Heart left ventricle (tissue), 13 donors: ENCODE results near the gene HSF5.

Experiments used
- POLR2A ChIP-seq, 2 donors: fragments of 450-650 bp; IDR thresholded peaks; one replicate each; pipeline ENCODE4 v1.6.1; 2017; ENCODE audit warnings: antibody characterized with exemption in 2 of 2, mild to moderate bottlenecking in 2 of 2, moderate library complexity in 2 of 2
- TF ChIP-seq, protein P1 (sequence below), 12 donors: fragments of 200-600 bp; sonication (generic) in 4 of 12; IDR thresholded peaks; one replicate each; pipeline versions ENCODE4 v1.5.0 to v1.8.0; 2018 to 2022; ENCODE audit warnings: antibody characterized with exemption in 12 of 12, mild to moderate bottlenecking in 5 of 12
- donor health status: ischemic (EF 13 %, LVEDD 7.1; RV severe dilation, severe dysfunction).
- donor health status: DM: no; HTN: yes; CAD: no.
- donor health status: DM: no; HTN: no; CAD: no.
- donor health status: ischemic (EF 25% LVEDD 6.9; RV normal size, moderate dysfunction).
- donor health status: ischemic (EF 25% LVEDD 5.7; RV mildly dilated, moderate dysfunction).
- donor health status: ischemic (EF 35%, LVEDD 5.7; RV mildly dilated, moderate dysfunction).
- donor health status: nonischemic (EF 11% LVEDD 7.7; RV severe dilation, severe dysfunction).
- donor health status: DM: yes; HTN: yes; CAD: no.
- donor health status: PGD.
- donor health status: ischemic (EF 29% LVEDD 5.4; RV normal size, mild dysfunction).
- donor health status: nonischemic (EF 23%, LVEDD 6.1; RV moderate dilation, normal function).

- no peak for TF ChIP-seq POLR2A (IDR thresholded peaks at IDR 0.05)
- TF ChIP-seq, protein P1, sequence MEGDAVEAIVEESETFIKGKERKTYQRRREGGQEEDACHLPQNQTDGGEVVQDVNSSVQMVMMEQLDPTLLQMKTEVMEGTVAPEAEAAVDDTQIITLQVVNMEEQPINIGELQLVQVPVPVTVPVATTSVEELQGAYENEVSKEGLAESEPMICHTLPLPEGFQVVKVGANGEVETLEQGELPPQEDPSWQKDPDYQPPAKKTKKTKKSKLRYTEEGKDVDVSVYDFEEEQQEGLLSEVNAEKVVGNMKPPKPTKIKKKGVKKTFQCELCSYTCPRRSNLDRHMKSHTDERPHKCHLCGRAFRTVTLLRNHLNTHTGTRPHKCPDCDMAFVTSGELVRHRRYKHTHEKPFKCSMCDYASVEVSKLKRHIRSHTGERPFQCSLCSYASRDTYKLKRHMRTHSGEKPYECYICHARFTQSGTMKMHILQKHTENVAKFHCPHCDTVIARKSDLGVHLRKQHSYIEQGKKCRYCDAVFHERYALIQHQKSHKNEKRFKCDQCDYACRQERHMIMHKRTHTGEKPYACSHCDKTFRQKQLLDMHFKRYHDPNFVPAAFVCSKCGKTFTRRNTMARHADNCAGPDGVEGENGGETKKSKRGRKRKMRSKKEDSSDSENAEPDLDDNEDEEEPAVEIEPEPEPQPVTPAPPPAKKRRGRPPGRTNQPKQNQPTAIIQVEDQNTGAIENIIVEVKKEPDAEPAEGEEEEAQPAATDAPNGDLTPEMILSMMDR (IDR thresholded peaks at IDR 0.05) = no peak
These were observed 35.5 kb downstream of the HSF5 start for GRCh38 chr17:58452738-58453137.
